Measurements from ENCODE around the gene MEI4.
"Not testable (repeated sequence)": the region's sequence is repeated elsewhere in the genome, so short reads cannot be mapped to it uniquely, and the experiment has no call there.

Gene MEI4

DNA sequence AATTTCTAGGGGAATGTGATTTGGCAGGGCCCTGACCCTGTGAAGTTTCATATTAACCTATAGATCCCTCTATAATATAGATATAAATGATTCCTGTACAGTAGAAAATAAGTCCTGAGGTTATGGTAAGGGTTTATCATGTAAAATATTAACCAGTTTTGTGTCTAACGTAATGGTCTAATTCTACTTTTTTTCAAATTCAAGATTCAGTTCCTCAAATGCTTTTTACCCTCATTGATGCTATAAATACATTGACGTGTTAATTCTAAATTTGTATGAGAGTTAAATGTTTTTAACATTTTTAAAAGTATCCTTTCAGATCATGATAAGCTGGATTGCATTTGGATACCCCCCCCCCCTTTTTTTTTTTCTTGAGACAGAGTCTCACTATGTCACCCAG is 169.4 kb downstream of the MEI4 start:
- no peak for DNase-seq

DNA sequence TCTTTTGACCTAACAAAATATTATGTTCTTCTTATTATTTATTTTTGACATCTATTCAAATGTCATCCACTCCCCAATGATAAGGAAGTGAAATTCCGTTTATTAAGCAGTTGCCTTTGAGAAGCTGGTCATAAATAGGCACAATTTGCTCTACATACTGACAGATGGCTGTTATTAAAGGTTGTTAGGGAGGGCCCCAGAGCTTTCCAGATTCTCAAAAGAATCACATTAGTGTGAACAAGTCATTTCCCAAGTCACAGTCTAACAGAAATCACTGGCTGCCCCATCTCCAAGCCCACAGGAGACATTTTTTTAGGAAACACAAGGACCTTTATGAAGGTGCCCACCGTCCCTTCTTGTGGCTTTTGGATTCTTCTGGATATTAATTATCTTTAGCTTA is 172.4 kb downstream of the MEI4 start:
- DNase-seq: no peak

DNA sequence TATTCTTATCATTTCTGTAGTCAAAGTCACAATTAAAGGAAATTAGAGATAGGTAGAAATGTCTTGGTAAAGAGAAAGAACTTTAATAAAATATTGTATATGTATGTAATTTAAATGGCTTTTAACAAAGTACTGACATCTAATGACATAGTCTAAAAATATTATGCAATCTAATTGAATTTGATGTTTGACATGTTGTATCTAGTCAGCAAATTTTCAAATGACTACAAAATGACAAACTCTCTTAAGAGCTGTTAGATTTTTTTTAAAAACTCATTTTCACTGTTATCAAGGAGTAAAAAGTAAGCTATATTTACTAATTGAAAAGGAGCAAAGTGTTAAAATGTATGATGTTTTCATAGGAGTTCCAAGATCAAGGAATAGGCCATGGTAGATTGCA is 176.9 kb downstream of the MEI4 start:
- DNase-seq: no peak

DNA sequence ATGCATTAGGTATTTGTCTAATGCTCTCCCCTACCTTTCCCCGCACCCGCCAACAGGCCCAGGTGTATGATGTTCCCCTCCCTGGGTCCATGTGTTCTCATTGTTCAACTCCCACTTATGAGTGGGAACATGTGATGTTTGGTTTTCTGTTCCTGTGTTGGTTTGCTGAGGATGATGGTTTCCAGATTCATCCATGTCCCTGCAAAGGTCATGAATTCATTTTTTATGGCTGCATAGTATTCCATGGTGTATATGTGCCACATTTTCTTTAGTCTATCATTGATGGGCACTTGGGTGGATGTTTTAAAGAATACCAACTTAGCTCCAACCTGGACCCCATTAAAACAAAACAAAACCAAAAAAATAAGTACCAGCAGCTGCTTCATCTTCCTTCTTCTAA is 180.9 kb downstream of the MEI4 start:
- not testable (repeated sequence) for DNase-seq

DNA sequence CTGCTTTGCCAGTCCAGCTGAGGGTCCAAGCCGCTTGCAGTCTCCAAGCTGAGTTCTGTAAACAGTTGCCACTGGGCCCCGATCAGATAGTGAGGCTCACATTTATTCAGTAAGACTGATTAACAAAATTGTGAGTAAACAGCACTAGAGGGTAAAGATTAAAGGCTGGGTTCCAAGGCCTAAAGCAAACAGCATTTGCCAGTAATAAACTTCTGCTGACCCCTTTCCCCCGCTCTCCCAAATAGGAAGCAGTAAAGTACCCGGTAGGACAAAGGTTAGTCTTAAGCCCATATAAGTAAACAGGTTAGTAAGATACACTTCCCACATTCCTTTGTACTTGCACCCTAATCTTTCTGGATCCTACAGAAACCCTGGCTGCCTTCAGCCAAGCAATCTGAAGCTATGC is 181.8 kb downstream of the MEI4 start:
- DNase-seq: no peak

DNA sequence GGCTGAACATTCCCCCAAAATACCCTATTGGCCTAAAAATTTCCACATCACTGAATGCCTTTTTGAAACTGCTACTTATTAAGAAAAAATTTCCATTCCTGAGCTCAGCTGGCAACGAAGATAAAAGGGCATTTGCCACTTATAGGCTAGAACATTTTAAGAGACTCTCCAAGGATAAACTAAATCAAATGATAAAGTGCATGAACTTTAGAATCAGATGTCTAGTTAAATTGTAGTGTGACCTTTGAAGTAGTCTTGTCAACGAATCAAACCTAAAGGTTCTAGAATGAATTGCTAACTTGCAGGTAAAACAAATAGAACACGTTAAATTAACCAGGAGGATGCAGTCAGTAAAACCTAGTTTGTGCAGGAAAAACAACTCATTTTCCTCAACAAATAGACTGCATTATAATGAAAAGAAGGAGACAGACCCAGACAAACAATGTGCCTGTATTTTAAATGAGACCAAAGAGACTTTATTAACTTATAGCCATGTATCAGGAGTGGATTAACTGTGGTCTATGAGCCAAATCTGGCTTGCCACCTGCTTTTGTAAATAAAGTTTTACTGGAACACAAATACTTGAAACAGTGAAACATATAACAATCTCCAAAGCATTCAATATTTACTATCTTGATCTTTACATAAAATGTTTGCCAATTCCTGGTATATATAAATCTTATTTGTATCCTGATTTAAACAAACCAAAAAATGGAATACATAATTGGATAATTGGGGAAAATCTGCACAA is 184.4 kb downstream of the MEI4 start:
- DNase-seq: no peak

DNA sequence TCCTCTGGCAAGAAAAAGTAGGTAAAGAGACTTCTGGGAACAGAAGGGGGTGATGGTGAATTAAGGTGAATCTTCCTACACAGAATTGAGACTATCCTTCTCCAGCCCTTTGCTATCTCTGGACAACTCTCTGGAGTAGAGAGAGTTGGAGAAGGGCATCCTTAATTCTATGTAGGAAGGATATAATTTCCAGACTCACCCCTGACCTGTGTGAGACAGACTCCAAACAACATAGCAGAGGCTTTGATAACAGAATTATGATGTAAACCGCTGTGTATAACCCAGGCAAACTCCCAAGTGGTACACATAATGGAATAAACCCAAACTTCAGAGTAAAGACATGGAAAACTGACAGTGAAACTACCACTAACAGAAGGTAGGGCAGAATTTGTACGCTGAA is 186.5 kb downstream of the MEI4 start:
- no peak for DNase-seq

DNA sequence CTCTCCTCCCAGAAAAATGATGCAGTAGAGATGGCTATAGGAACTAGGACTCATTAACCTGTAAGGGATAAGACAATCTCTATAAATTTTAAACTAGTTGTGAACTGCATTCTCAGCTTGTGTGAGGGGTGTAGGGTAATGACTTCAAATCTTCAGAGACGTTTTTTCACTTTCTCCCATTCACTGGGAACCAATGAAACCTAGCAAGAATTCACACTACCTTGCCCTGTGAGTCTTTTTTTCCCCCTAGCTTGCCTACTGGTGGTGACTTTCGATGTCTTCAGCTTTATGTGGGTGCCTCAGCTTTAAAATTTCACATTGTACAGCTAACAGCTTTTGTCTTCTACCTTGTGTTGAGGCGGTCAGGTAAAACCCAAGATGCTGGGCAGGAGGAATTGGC is 192.0 kb downstream of the MEI4 start:
- DNase-seq: no peak

DNA sequence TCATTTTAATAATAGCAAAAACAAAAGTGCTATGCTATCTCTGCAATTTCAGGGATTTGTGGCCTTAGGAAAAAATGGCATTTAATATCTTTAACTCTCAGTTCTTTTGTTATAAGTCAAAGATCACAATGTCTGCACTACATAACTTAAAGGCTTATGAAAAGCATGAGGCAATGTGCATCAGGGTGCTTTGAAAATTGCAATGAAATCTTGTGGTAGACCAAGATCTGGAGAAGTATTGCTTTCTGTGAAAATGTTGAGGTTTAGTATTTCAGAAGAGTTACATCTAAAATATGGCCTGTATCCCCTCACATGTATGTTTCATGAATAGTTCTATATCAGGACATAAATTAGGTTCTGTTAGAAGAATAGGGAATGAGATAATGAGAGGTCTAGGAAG is 200.6 kb downstream of the MEI4 start:
- DNase-seq: no peak

DNA sequence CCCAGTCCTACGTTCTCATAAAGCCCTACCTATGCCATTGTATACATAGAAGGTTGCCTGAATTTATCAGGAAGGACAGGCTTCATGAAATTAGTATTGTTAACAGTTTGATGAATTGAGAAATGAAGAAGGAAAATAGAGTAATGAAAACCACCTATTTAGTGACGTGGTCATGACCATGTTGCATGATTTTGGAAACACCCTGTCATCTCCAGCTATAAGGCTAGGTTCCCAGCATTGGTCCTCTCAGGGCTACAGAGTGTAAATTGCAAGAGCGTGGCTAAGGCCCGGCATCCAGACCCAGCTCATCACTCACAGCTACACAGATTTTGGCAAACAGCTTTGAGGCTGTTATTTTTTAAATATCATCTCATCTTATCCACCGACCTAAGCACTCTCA is 203.6 kb downstream of the MEI4 start:
- no peak for DNase-seq

DNA sequence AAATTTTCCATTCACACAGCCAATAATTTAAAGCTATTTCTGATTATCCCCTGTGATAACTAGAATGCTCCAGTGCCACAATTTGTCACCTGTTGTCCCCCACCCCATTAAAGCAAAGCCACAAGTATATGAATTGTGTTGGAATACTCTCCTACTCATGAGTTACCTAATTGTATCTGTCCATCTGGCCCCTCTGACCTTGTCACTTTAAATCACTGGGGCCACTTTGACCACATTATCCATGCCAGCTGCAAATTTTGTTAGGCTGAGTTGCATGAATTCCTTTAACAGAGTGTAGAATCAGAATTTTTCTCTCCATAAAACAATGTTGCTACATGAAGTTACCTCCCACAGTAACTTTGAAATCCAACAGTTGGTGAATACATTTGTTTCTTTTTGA is 204.6 kb downstream of the MEI4 start:
- DNase-seq: no peak

DNA sequence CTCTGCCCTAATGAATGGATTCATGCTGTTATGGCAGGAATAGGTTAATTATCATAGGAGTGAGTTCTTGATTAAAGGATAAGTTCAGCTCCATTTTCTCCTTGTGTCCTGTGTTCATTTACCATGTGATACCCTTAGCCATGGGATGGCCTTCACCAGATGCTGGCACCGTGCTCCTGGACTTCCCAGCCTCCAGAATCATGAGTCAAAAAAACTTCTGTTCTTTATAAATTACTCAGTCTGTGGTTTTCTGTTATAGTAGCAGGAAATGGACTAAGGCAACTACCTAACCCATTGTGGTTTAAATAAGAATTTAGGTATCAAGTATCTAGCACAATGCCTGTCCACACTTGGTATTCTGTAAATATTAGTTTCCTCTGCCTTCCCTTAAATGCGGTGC is 223.5 kb downstream of the MEI4 start:
- DNase-seq: no peak

DNA sequence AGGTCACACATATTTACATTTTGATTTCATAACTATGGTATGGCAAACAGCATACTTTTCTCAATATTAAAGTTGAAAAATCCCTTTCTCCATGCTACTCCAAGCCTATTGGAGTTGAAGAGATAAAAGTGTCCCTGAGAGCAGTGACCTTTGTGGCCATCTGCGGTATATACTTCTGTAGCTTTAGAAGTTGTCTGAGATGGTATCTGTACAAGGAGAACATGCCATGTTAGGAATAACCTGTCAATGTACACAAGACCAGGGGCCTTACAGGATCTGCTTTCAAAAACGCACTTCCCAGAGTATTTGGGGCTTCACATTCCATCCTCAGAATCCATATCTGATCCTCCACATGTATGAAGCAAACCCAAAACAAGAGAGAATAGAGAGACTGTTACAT is 226.7 kb downstream of the MEI4 start:
- no peak for DNase-seq

DNA sequence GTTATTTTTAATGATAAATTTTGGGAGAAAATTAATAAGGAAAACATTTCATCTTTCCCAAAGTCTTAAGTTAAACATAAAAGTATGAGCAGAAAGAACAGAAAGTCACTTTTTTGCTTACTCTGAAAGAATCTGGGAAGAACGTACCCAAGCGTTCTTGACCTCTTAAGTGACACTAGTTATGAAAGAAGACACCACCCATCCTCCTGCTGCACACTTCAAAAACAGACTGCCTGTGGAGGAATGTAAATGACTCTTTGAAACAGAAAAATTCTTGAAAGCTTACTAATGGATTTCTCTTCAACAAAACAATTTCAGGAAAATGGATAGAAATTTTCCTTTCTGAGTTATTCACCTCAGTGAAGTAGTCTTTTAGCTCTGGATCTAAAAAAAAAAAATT is 227.7 kb downstream of the MEI4 start:
- DNase-seq: no peak

DNA sequence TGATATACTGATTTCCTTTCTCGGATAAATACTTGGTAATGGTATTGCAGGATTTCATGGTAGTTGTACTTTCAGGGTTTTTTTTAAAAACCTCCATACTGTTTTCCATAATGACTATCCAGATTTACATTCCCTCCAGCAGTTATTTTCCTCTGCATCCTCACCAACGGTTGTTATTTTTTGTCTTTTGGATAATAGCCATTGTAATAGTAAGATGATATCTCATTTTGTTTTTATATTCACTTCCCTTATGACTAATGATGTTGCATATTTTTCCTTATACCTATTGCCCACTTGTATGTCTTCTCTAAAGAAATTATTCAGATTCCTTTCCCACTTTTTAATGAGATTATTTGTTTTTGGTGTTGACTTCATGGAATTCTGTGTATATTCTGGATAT is 231.0 kb downstream of the MEI4 start:
- DNase-seq: no peak

DNA sequence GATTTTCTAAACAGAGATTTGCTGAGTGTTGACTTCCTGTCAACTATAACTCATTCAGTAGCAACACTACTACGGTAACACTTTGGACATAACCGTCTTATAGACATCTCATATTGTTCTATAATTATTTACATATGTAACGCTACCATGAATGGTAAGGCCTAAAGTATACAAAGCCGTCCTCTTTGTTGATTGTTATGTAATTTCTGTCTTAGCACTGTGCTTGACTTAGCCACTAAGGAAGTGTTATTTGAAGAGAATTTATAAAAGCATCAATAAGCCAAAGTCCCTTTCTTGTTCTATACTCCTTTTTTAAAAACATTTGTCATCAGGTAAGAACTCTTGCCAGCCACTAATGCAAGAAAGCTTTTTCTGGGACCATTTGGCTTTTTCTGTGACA is 240.6 kb downstream of the MEI4 start:
- DNase-seq: no peak

DNA sequence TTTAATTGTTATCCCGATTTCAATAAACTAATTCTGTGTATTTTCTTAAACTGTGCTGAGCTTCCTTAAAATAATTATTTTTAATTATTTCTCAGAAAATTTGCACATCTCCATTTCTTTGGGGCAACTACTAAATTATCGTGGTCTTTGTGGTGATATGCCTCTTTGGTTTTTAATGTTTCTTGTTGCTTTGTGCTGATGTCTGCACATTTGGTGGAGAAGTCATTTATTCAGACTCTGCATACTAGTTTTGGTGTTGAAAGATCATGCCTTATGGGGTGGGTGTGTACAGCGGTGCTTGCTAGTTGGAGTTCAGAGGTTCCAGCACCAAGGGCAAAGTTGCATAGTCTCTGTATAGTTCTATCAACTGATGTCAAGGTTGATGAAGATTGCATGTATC is 253.2 kb downstream of the MEI4 start:
- no peak for DNase-seq

DNA sequence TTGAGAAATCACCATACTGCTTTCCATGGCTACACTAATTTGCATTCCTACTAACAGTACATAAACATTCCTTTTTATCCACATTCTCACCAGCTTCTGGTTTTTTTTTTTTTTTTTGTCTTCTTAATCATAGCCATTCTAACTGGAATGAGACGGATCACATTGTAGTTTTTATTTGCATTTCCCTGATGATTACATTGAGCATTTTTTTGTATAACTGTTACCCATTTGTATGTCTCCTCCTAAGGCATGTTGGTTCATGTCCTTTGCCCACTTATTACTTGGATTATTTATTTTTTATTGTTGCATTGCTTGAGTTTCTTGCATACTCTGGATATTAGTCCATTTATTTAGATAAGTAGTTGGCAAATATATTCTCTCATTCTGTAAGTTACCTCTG is 258.0 kb downstream of the MEI4 start:
- DNase-seq: no peak

DNA sequence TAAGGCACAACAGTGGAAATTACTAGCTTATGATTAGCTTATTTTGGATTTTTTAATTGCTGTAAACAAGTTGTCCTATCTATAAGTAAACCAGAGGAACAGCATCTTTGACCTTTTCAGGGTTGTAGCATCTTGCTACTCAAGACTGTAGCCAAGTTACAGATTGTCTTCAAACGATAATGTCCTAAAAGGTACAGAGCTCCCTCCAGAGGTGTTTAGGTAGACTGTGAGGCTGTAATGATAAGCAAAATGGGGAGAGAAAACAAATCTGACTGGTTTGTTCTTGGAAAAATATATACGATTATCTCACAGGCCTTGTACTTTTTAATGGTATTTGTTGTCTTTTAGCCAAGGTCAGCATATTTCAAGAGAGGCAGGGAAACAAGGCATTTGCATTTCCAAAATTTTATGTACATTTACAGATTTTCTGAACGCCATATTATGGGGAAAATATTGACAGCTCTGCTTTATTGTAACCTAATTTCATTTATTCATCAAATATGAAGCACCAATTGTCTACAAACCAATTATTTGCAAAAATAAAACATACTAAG is 273.4 kb downstream of the MEI4 start:
- no peak for DNase-seq

DNA sequence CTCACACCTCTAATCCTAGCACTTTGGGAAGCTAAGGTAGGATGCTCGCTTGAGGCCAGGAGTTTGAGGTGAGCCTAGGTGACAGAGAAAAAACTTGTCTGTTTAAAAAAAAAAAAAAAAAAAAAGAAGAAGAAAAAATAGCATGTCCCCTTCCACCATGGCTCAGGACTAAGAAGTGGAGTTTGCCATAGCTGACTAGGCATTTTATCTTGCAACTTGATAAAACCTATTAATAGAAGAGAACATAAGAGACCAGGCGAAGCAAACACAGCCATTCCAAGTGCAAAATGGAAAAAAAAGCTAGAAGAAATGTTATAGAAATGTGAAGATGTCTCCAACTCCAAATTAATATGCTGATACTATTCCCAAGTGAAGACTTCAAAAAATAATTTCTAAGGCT is 277.5 kb downstream of the MEI4 start:
- no peak for DNase-seq

DNA sequence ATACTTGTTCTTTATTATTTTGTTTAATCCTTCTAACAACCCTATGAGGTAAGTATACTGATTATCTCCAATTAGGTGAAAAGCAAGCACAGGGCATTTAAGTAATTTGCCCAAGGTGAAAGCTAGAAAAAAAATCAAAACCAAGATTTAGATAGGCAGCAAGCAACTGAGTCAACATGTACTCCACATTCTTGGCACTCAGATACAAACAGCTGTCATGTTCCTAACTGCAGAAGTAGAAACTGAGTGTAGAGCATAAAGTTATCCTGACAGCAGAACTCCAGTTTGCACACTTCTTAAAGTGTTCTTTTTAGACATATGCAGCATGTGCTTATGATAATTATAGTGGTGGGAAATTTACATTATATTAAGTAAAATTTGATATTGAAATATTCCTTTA is 278.1 kb downstream of the MEI4 start:
- no peak for DNase-seq

DNA sequence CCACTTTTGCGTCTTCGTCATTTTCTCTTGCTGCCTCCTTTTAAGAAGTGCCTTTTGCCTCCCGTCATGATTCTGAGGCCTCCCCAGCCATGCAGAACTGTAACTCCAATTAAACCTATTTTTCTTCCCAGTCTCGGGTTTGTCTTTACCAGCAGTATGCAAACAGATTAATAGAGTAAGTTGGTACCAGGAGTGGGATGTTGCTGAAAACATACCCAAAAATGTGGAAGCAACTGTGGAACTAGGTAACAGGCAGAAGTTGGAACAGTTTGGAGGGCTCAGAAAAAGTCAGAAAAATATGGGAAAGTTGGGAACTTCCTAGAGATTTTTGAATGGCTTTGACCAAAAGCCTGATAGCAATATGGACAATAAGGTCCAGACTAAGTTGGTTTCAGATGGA is 309.2 kb downstream of the MEI4 start:
- no peak for DNase-seq

DNA sequence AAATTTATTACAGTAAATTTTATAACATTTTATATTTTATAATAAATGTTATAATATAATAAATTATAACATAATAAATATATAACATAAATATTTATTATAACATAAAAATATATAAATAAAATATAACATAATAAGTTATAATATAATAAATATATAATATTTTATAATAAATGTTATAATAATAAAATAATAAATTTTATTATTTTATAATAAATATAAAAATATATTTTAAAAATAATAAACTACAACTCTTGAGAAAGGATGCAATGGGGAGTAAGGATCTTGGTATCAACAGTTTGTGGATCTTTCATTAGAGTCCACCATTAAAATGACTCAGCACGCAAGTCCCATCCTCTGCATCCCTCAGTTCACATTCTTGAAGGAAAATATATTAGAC is 312.6 kb downstream of the MEI4 start:
- DNase-seq: no peak

DNA sequence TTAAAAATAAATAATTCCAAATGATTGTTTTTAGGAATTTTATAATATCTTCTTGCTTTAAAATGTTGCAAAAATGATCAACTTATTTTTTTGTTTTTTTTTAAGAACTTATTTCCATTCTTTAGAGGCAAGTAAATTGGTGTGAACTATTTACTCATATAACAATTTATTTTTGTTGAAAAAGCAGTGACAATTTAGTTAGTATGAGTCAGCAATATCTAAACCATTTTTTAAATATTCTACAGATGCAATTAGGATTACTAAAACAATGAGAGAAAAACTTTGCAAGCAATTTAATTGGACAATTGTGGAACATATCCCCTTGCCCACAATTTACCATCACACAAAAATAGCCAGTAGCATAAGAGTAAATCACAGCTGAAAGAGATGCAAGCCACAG is 319.5 kb downstream of the MEI4 start:
- no peak for DNase-seq

Data from NCI-H187 (cell line).